Osteoblast (primary cell): ENCODE data around the gene CAPSL. TPM values are rescaled to one million over a fixed set of nuclear protein-coding genes. Genes with fewer than 3 reads are reported as not detected.
"Not testable (repeated sequence)": the region's sequence is repeated elsewhere in the genome, so short reads cannot be mapped to it uniquely, and the experiment has no call there.

Experiments used
- DNase-seq: peaks from one replicate; pipeline ENCODE4 v3.0.0; 2011; ENCODE audit warnings: low spot score, mixed read lengths; ENCODE audit not compliant: insufficient read length; ENCODE audit errors: missing footprints
- H2AFZ ChIP-seq: 2 replicates; pipeline ENCODE4 v1.6.0; 2011; ENCODE audit warnings: mild to moderate bottlenecking, low read length
- H3K27ac ChIP-seq: 2 replicates; pipeline ENCODE4 v1.5.1; 2011; ENCODE audit warnings: mild to moderate bottlenecking, low read depth, low read length, moderate library complexity
- H3K27me3 ChIP-seq: 2 replicates; pipeline ENCODE4 v1.6.0; 2012; ENCODE audit warnings: mild to moderate bottlenecking, control low read depth, inconsistent platforms, low read length, moderate library complexity; ENCODE audit not compliant: insufficient read depth
- H3K36me3 ChIP-seq: 2 replicates; pipeline ENCODE4 v1.5.1; 2011; ENCODE audit warnings: mild to moderate bottlenecking, low read length, control low read depth, moderate library complexity; ENCODE audit not compliant: insufficient read depth
- H3K4me1 ChIP-seq: 2 replicates; pipeline ENCODE4 v1.5.1; 2011; ENCODE audit warnings: mild to moderate bottlenecking, low read length, control low read depth, moderate library complexity; ENCODE audit not compliant: insufficient read depth
- H3K4me2 ChIP-seq: 2 replicates; pipeline ENCODE4 v1.6.0; 2011; ENCODE audit warnings: mild to moderate bottlenecking, low read length; ENCODE audit not compliant: insufficient read depth
- H3K4me3 ChIP-seq: fragments of 200-600 bp; sonication (generic); 3 replicates; pipeline ENCODE4 v1.5.1; 2012; ENCODE audit warnings: mild to moderate bottlenecking, low read length, inconsistent platforms; ENCODE audit not compliant: insufficient read depth
- H3K79me2 ChIP-seq: 2 replicates; pipeline ENCODE4 v1.6.0; 2012; ENCODE audit warnings: mild to moderate bottlenecking, low read length, control low read depth, inconsistent platforms; ENCODE audit not compliant: insufficient read depth
- H3K9me3 ChIP-seq: 2 replicates; pipeline ENCODE4 v1.5.1; 2011; ENCODE audit warnings: low read depth, low read length, control low read depth
- H4K20me1 ChIP-seq: 2 replicates; pipeline ENCODE4 v1.6.0; 2012; ENCODE audit warnings: mild to moderate bottlenecking, low read length, control low read depth; ENCODE audit not compliant: insufficient read depth
- total RNA-seq: library from RNA; depleted of rRNA; stranded (reverse); fragments of >200 nt; gene quantifications from 2 replicates; pipeline ENCODE4 v1.2.3, GENCODE V29; 2012
- TF ChIP-seq, protein P1 (sequence below): IDR thresholded peaks from 2 replicates; pipeline ENCODE4 v1.5.1; 2011; ENCODE audit warnings: mild to moderate bottlenecking, low read depth, low read length, moderate library complexity; ENCODE audit errors: extremely low read depth

CAPSL gene
- not detected in 2 replicates for total RNA-seq

DNA sequence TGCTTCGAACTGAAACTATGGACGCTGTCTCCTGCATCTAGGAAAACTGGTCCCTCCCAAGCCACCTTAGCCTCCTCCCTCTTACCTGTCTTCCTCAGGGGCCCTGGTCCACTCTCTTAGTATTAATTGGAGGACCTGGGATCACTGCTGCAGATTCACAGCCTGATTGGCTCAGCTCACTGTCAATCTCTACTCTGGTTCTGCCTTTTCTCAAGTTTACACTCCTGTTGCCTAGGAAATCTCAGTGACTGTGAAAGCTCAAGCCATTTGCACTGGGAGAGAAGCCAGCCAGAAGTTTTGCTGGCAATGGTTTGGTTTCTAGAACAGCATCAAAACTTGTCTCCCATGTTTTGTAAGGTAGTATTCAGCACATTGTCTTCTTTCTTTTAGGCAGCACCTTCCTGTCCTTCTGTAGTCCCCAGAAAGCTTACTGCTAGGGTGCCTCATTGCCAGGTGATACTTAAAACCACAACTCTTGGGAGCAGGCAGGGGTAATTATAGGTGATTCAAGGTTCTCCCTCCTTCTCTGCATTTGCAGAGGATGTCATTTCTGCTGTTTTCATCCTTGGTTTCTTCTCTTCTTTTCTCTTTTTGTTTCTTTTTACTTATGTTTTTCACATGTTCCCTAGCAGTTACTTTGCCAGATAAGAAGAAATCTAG lies at the start of gene CAPSL:
Gene CAPSL, minus strand, starts transcription at position 55 of the 660 bp plus-strand sequence. CDS start 17,502 bp downstream, outside the sequence.
- Histone ChIP-seq H3K9me3 (no peaks in the 10 kb centered on the region), H3K79me2 (no peaks in the 10 kb centered on the region), H3K4me2 (no peak within 1 kb of the TSS), H4K20me1 (no peaks in the 10 kb centered on the region), H3K4me1 (no peaks in the 10 kb centered on the region), H2AFZ (no peak within 1 kb of the TSS), H3K27ac (no peak within 1 kb of the TSS), H3K27me3 (peaks cover 5% of the 10 kb centered on the region), H3K4me3 (no peak within 1 kb of the TSS), H3K36me3 (no peaks in the 10 kb centered on the region)
- DNase-seq = no peak
- TF ChIP-seq, protein P1, sequence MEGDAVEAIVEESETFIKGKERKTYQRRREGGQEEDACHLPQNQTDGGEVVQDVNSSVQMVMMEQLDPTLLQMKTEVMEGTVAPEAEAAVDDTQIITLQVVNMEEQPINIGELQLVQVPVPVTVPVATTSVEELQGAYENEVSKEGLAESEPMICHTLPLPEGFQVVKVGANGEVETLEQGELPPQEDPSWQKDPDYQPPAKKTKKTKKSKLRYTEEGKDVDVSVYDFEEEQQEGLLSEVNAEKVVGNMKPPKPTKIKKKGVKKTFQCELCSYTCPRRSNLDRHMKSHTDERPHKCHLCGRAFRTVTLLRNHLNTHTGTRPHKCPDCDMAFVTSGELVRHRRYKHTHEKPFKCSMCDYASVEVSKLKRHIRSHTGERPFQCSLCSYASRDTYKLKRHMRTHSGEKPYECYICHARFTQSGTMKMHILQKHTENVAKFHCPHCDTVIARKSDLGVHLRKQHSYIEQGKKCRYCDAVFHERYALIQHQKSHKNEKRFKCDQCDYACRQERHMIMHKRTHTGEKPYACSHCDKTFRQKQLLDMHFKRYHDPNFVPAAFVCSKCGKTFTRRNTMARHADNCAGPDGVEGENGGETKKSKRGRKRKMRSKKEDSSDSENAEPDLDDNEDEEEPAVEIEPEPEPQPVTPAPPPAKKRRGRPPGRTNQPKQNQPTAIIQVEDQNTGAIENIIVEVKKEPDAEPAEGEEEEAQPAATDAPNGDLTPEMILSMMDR = no peak

DNA sequence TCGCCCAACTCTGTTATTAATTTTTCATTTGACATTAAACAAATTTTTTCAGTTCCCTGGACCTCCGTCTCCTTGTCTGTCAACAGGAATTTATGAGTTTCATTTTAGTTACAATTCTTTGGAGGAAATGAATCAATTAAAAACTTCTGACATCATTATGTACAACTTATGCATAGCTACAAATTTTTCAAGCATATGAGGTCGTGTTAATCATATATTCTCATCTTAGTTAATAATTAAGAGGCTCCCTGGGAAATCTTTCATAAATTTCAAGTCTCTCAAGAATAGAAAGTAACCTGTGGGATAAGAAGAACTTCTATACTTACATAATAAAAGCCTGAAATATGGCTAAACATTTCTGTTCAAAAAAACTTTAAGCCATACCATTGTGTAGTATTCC lies 49.4 kb upstream of the CAPSL start:
- H3K4me3 ChIP-seq = no peak overlapping the region
- TF ChIP-seq, protein P1 = no peak

DNA sequence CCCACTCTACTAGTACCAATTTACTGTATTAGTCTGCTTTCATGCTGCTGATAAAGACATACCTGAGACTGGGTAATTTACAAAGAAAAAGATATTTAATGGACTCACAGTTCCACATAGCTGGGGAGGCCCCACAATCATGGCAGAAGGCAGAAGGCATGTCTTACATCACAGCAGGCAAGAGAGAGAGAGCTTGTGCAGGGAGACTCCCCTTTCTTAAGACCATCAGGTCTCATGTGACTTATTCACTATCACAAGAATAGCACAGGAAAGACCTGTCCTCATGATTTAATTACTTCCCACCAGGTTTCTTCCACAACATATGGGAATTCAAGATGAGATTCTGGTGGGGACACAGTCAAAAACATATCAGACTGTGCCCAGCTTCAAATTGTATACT lies 41.3 kb upstream of the CAPSL start:
- Histone ChIP-seq H3K36me3 (no peaks in the 10 kb centered on the region), H3K79me2 (no peaks in the 10 kb centered on the region), H3K9me3 (no peaks in the 10 kb centered on the region), H3K27ac (no peak overlapping the region), H2AFZ (no peak overlapping the region), H3K4me2 (no peak overlapping the region), H4K20me1 (no peaks in the 10 kb centered on the region), H3K27me3 (no peaks in the 10 kb centered on the region), H3K4me3 (no peak overlapping the region), H3K4me1 (no peaks in the 10 kb centered on the region)
- TF ChIP-seq, protein P1 = no peak
- DNase-seq = no peak

More for the DNA sequence above, 49.4 kb upstream of the CAPSL start:
- no peaks in the 10 kb centered on the region for H3K9me3 ChIP-seq
- H4K20me1 ChIP-seq = no peaks in the 10 kb centered on the region
- H3K36me3 ChIP-seq = no peaks in the 10 kb centered on the region
- H3K79me2 ChIP-seq = no peaks in the 10 kb centered on the region
- no peaks in the 10 kb centered on the region for H3K4me1 ChIP-seq
- DNase-seq = no peak
- no peak overlapping the region for H2AFZ ChIP-seq
- no peak overlapping the region for H3K27ac ChIP-seq
- peaks cover 5% of the 10 kb centered on the region for H3K27me3 ChIP-seq
- no peak overlapping the region for H3K4me2 ChIP-seq

DNA sequence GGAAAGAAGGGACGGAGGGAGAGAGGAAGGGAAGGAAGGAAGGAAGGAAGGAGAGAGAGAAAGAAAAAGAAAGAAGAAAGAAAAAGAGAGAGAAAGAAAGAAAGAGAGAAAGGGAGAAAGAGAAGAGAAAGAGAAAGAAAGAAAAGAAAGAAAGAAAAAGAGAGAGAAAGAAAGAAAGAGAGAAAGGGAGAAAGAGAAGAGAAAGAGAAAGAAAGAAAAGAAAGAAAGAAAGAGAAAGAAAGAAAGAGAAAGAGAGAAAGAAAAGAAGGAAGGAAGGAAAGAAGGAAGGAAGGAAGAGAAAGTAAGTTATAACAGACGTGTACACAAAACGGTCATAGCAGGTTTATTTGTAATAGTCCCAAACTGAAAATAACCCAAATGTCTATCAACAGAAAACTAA lies 38.4 kb upstream of the CAPSL start:
- not testable (repeated sequence) for H3K4me3 ChIP-seq, H4K20me1 ChIP-seq, H3K79me2 ChIP-seq, H3K36me3 ChIP-seq, H3K27me3 ChIP-seq, H3K4me2 ChIP-seq, H3K27ac ChIP-seq, H2AFZ ChIP-seq, H3K4me1 ChIP-seq, H3K9me3 ChIP-seq, DNase-seq
